LNCaP clone FGC (cell line): ENCODE data around the gene CCNG2.

Source experiments
- DNase-seq: peaks from one replicate; pipeline ENCODE4 v3.0.0-alpha.2; 2011; ENCODE audit warnings: low read depth
- H3K4me3 ChIP-seq: 2 replicates; pipeline ENCODE4 v1.5.1; 2011; ENCODE audit warnings: mild to moderate bottlenecking, low read depth, low read length, control low read depth
- CTCF ChIP-seq: IDR thresholded peaks from 2 replicates; pipeline ENCODE4 v1.5.1; 2012; ENCODE audit warnings: mild to moderate bottlenecking; ENCODE audit not compliant: control insufficient read depth, insufficient read depth; ENCODE audit errors: extremely low read depth

CCNG2 gene

GRCh38 chr4:77147079-77147782 is 9.8 kb upstream of the CCNG2 start:
- H3K4me3 ChIP-seq = no peak overlapping the region
- no peak for TF ChIP-seq CTCF

GRCh38 chr4:77148078-77148477 is 8.9 kb upstream of the CCNG2 start:
- no peak overlapping the region for H3K4me3 ChIP-seq
- DNase-seq = no peak
- no peak for TF ChIP-seq CTCF

More at GRCh38 chr4:77147079-77147782, 9.8 kb upstream of the CCNG2 start:
- DNase-seq = peak; percentile 54

GRCh38 chr4:77149789-77150188 is 7.2 kb upstream of the CCNG2 start:
- no peak overlapping the region for H3K4me3 ChIP-seq
- DNase-seq = no peak
- no peak for TF ChIP-seq CTCF

- TF ChIP-seq CTCF = no peak
- DNase-seq = no peak
These were observed 5.8 kb upstream of the CCNG2 start for GRCh38 chr4:77151241-77151640.

GRCh38 chr4:77152421-77152820 is 4.6 kb upstream of the CCNG2 start:
- no peak for TF ChIP-seq CTCF
- no peak overlapping the region for H3K4me3 ChIP-seq
- DNase-seq = peak; percentile 75

More at GRCh38 chr4:77151241-77151640, 5.8 kb upstream of the CCNG2 start:
- no peak overlapping the region for H3K4me3 ChIP-seq

GRCh38 chr4:77153006-77153405 is 4.0 kb upstream of the CCNG2 start:
- DNase-seq = no peak
- H3K4me3 ChIP-seq = no peak overlapping the region
- TF ChIP-seq CTCF = no peak

GRCh38 chr4:77154065-77154464 is 2.9 kb upstream of the CCNG2 start:
- H3K4me3 ChIP-seq = no peak overlapping the region
- no peak for DNase-seq
- no peak for TF ChIP-seq CTCF
